Heart right ventricle (tissue), 16 donors: ENCODE measurements around the gene STK39. TPM values are rescaled to one million over a fixed set of nuclear protein-coding genes. Genes with fewer than 3 reads are reported as not detected.

Experiments used
- ATAC-seq, 8 donors: fragments of 200-7000 bp; cut with Tn5 transposase; one replicate each; pipeline ENCODE4 v1.9.1; 2020; ENCODE audit warnings: mild to moderate bottlenecking in 8 of 8, moderate library complexity in 8 of 8, moderate number of reproducible peaks in 1 of 8
- DNase-seq, 2 donors: peaks; one replicate each; pipeline ENCODE4 v3.0.0-alpha.2; 2020
- H3K27ac ChIP-seq, 10 donors: fragments of 200-600 bp; sonication (generic) in 2 of 10; one replicate each; pipeline versions ENCODE4 v1.5.0 to v1.8.0; 2020 to 2022; ENCODE audit warnings: mild to moderate bottlenecking in 3 of 10
- H3K27me3 ChIP-seq, 7 donors: fragments of 200-600 bp; one replicate each; pipeline ENCODE4 v1.8.0; 2021 to 2022; ENCODE audit warnings: mild to moderate bottlenecking in 2 of 7
- H3K36me3 ChIP-seq, 9 donors: fragments of 200-600 bp; sonication (generic) in 1 of 9; one replicate each; pipeline versions ENCODE4 v1.5.0 to v1.8.0; 2020 to 2022; ENCODE audit warnings: mild to moderate bottlenecking in 2 of 9
- H3K4me1 ChIP-seq, 9 donors: fragments of 200-600 bp; sonication (generic) in 1 of 9; one replicate each; pipeline versions ENCODE4 v1.5.0 to v1.8.0; 2020 to 2022; ENCODE audit warnings: mild to moderate bottlenecking in 4 of 9
- H3K4me3 ChIP-seq, 10 donors: fragments of 200-600 bp; sonication (generic) in 2 of 10; one replicate each; pipeline versions ENCODE4 v1.5.0 to v1.8.0; 2020 to 2022; ENCODE audit warnings: mild to moderate bottlenecking in 7 of 10, moderate library complexity in 2 of 10
- H3K9me3 ChIP-seq, 11 donors: fragments of 200-600 bp in 10 of 11; sonication (generic) in 2 of 11; one replicate each; pipeline versions ENCODE4 v1.5.0 to v1.8.0; 2013 to 2022; ENCODE audit warnings: mild to moderate bottlenecking in 2 of 11, control low read depth in 1 of 11, moderate library complexity in 1 of 11
- WGBS, 2 donors: extraction: QIAGEN DNeasy Blood & Tissue Kit; methylation state at CpG; one replicate each; pipeline ENCODE4 v1.1.7; 2013; ENCODE audit warnings: inconsistent platforms in 1 of 2; 5-methylcytosine and 5-hydroxymethylcytosine counted together
- intact Hi-C, 10 donors: fragments of 100-400 bp; cut with DNase I; formaldehyde crosslinking; loops; one replicate each; pipeline versions ENCODE4 v1.11.1 to v1.14.2; 2022
- polyA plus RNA-seq, 2 donors: library from polyadenylated mRNA; stranded (reverse); fragments of 200-250 nt; gene quantifications; one replicate each; pipeline ENCODE4 v1.2.3, GENCODE V29; 2013
- total RNA-seq, 10 donors: library from RNA; stranded (reverse); fragmentation: NEBNext Ultra II Directional in 3 of 10; extraction: Animal tissue kit (Norgen Biotek cat#: 25700) in 3 of 10; gene quantifications; one replicate each; pipeline versions ENCODE4 v1.2.1 to v1.2.4, GENCODE V29; 2021 to 2023
- TF ChIP-seq, protein P1 (sequence below), 9 donors: fragments of 200-600 bp; sonication (generic) in 2 of 9; IDR thresholded peaks; one replicate each; pipeline versions ENCODE4 v1.5.0 to v1.8.0; 2021 to 2022; ENCODE audit warnings: antibody characterized with exemption in 9 of 9, mild to moderate bottlenecking in 5 of 9, moderate library complexity in 1 of 9
- donor health status: Arrhythmogenic right ventricular cardiomyopathy.
- donor health status: ischemic (EF 13 %, LVEDD 7.1; RV severe dilation, severe dysfunction).
- donor health status: healthy with polysubstance abuse.
- donor health status: DM: no; HTN: yes; CAD: no.
- donor health status: DM: no; HTN: no; CAD: no.
- donor health status: ischemic (EF 25% LVEDD 6.9; RV normal size, moderate dysfunction).
- donor health status: ischemic (EF 25% LVEDD 5.7; RV mildly dilated, moderate dysfunction).
- donor health status: healthy.
- donor health status: DM: yes; HTN: yes; CAD: no.
- donor health status: Ischemic cardiomyopathy.
- donor health status: ischemic (EF 35%, LVEDD 5.7; RV mildly dilated, moderate dysfunction).
- donor health status: nonischemic (EF 11% LVEDD 7.7; RV severe dilation, severe dysfunction).
- donor health status: DM: yes; HTN: yes; CAD: no.
- donor health status: PGD.
- donor health status: ischemic (EF 29% LVEDD 5.4; RV normal size, mild dysfunction).
- donor health status: nonischemic (EF 23%, LVEDD 6.1; RV moderate dilation, normal function).

STK39 gene
- total and polyA plus RNA-seq, 12 donors: 15.2 to 35.5 (median 19.6) TPM

DNA sequence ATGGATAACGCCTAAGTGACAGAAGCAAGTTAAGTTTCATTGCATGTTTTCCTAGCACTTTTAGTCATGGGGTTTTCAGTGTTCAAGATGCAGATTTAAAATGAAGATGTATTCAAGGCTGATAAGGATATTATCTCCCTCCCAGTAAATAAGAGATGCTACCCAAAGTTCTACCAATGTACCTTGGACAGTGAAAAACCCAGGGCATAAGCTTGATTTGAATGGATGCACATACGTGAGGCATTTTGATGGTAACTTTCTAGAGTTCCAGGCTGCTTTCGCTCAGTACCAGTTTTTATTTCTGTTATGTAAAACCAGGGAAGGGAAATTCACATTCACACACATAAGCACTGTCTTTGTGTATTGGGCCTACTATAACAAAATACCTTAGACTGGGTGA is 90.3 kb downstream of the STK39 start:
- 86 to 90% methylated on average over 3 of the region's 3 CpGs for WGBS, 2 donors
- Histone ChIP-seq H3K4me1 (peaks cover 0 to 70% (median 37%) of the 10 kb centered on the region in 9 donors), H3K27ac (peak overlapping the region in 7 of 10 donors; percentile 6 to 72 (median 34)), H3K36me3 (peaks cover 0 to 14% (median 0%) of the 10 kb centered on the region in 9 donors), H3K4me3 (no peak overlapping the region), H3K9me3 (no peaks in the 10 kb centered on the region), H3K27me3 (no peaks in the 10 kb centered on the region)
- TF ChIP-seq, protein P1, sequence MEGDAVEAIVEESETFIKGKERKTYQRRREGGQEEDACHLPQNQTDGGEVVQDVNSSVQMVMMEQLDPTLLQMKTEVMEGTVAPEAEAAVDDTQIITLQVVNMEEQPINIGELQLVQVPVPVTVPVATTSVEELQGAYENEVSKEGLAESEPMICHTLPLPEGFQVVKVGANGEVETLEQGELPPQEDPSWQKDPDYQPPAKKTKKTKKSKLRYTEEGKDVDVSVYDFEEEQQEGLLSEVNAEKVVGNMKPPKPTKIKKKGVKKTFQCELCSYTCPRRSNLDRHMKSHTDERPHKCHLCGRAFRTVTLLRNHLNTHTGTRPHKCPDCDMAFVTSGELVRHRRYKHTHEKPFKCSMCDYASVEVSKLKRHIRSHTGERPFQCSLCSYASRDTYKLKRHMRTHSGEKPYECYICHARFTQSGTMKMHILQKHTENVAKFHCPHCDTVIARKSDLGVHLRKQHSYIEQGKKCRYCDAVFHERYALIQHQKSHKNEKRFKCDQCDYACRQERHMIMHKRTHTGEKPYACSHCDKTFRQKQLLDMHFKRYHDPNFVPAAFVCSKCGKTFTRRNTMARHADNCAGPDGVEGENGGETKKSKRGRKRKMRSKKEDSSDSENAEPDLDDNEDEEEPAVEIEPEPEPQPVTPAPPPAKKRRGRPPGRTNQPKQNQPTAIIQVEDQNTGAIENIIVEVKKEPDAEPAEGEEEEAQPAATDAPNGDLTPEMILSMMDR (IDR thresholded peaks at IDR 0.05): no peak
- DNase-seq: no peak
- peak in 1 of 8 donors; percentile 1 for ATAC-seq
- intact Hi-C loops: no loop called here

- Histone ChIP-seq H3K9me3 (no peaks in the 10 kb centered on the region), H3K27ac (peak overlapping the region in 7 of 10 donors; percentile 6 to 72 (median 34)), H3K4me3 (no peak overlapping the region), H3K36me3 (peaks cover 0 to 12% (median 0%) of the 10 kb centered on the region in 9 donors), H3K27me3 (no peaks in the 10 kb centered on the region), H3K4me1 (peaks cover 0 to 72% (median 37%) of the 10 kb centered on the region in 9 donors)
- intact Hi-C loops: no loop called here
- WGBS, 2 donors: 22 to 23% methylated on average over 5 of the region's 5 CpGs
- peak; percentile 33 to 61 for DNase-seq
- ATAC-seq: peak; percentile 76 to 91 (median 81)
- TF ChIP-seq, protein P1 (IDR thresholded peaks at IDR 0.05): peak in 1 of 9 donors; percentile 13
These were observed 90.7 kb downstream of the STK39 start for GRCh38 chr2:168156661-168157060.

- intact Hi-C loops: no loop called here
These were observed 91.7 kb downstream of the STK39 start for GRCh38 chr2:168155680-168156079.

GRCh38 chr2:168155046-168155445 is 92.3 kb downstream of the STK39 start:
- H3K36me3 ChIP-seq: peaks cover 0 to 7% (median 0%) of the 10 kb centered on the region in 9 donors
- H3K4me3 ChIP-seq: no peak overlapping the region
- H3K9me3 ChIP-seq: no peaks in the 10 kb centered on the region
- 53 to 56% methylated on average over 3 of the region's 3 CpGs for WGBS, 2 donors
- ATAC-seq (peak in 5 of 8 donors; percentile 3 to 67 (median 54)), DNase-seq (no peak)
- peak overlapping the region in 1 of 10 donors; percentile 13 for H3K27ac ChIP-seq
- H3K4me1 ChIP-seq: peaks cover 0 to 73% (median 39%) of the 10 kb centered on the region in 9 donors
- no peaks in the 10 kb centered on the region for H3K27me3 ChIP-seq
- TF ChIP-seq, protein P1 (IDR thresholded peaks at IDR 0.05): no peak
- intact Hi-C loops: no loop called here

More at GRCh38 chr2:168155680-168156079, 91.7 kb downstream of the STK39 start:
- H3K4me1 ChIP-seq: peaks cover 0 to 72% (median 37%) of the 10 kb centered on the region in 9 donors
- H3K27ac ChIP-seq: peak overlapping the region in 2 of 10 donors; percentile 9 to 34
- H3K36me3 ChIP-seq: peaks cover 0 to 8% (median 0%) of the 10 kb centered on the region in 9 donors
- no peak for DNase-seq
- TF ChIP-seq, protein P1 (IDR thresholded peaks at IDR 0.05): no peak
- no peaks in the 10 kb centered on the region for H3K9me3 ChIP-seq
- 84 to 88% methylated on average over 2 of the region's 2 CpGs for WGBS, 2 donors
- H3K4me3 ChIP-seq: no peak overlapping the region
- peak in 2 of 8 donors; percentile 21 to 39 for ATAC-seq
- no peaks in the 10 kb centered on the region for H3K27me3 ChIP-seq
